IMR-90 (cell line): ENCODE measurements around the gene DYSF.

Source experiments
- BHLHE40 ChIP-seq: fragments of 150-350 bp; IDR thresholded peaks from 2 replicates; pipeline ENCODE4 v1.6.1; 2016; ENCODE audit warnings: mild to moderate bottlenecking, low read depth, low read length
- CEBPB ChIP-seq: IDR thresholded peaks from 2 replicates; pipeline ENCODE4 v1.6.1; 2012; ENCODE audit warnings: low read depth, low read length, improper control_type of control experiment
- MAFK ChIP-seq: IDR thresholded peaks from 2 replicates; pipeline ENCODE4 v1.6.1; 2012; ENCODE audit warnings: low read depth, low read length, improper control_type of control experiment
- MAZ ChIP-seq: IDR thresholded peaks from 2 replicates; pipeline ENCODE4 v1.6.1; 2012; ENCODE audit warnings: low read depth, mild to moderate bottlenecking, low read length, improper control_type of control experiment, moderate library complexity, borderline replicate concordance
- POLR2A ChIP-seq: IDR thresholded peaks from 2 replicates; pipeline ENCODE4 v1.6.1; 2012; ENCODE audit warnings: mild to moderate bottlenecking, low read depth, low read length
- RAD21 ChIP-seq: IDR thresholded peaks from 2 replicates; pipeline ENCODE4 v1.6.1; 2012; ENCODE audit warnings: low read length, improper control_type of control experiment
- TF ChIP-seq, protein P1 (sequence below): conservative IDR thresholded peaks from 2 replicates; pipeline ENCODE4 v1.5.1; 2012; ENCODE audit warnings: mild to moderate bottlenecking, low read depth, low read length, improper control_type of control experiment
- TF ChIP-seq, protein P2 (sequence below): fragments of 150-350 bp; IDR thresholded peaks from 2 replicates; pipeline ENCODE4 v1.6.1; 2016; ENCODE audit warnings: low read depth, mild to moderate bottlenecking, low read length, moderate library complexity, borderline replicate concordance

GRCh38 chr2:71563872-71564271 is 110.5 kb downstream of the DYSF start:
- TF ChIP-seq BHLHE40, result no peak
- no peak for TF ChIP-seq POLR2A
- TF ChIP-seq, protein P1, sequence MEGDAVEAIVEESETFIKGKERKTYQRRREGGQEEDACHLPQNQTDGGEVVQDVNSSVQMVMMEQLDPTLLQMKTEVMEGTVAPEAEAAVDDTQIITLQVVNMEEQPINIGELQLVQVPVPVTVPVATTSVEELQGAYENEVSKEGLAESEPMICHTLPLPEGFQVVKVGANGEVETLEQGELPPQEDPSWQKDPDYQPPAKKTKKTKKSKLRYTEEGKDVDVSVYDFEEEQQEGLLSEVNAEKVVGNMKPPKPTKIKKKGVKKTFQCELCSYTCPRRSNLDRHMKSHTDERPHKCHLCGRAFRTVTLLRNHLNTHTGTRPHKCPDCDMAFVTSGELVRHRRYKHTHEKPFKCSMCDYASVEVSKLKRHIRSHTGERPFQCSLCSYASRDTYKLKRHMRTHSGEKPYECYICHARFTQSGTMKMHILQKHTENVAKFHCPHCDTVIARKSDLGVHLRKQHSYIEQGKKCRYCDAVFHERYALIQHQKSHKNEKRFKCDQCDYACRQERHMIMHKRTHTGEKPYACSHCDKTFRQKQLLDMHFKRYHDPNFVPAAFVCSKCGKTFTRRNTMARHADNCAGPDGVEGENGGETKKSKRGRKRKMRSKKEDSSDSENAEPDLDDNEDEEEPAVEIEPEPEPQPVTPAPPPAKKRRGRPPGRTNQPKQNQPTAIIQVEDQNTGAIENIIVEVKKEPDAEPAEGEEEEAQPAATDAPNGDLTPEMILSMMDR, result no peak
- no peak for TF ChIP-seq MAZ
- TF ChIP-seq, protein P2, sequence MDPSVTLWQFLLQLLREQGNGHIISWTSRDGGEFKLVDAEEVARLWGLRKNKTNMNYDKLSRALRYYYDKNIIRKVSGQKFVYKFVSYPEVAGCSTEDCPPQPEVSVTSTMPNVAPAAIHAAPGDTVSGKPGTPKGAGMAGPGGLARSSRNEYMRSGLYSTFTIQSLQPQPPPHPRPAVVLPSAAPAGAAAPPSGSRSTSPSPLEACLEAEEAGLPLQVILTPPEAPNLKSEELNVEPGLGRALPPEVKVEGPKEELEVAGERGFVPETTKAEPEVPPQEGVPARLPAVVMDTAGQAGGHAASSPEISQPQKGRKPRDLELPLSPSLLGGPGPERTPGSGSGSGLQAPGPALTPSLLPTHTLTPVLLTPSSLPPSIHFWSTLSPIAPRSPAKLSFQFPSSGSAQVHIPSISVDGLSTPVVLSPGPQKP, result no peak
- TF ChIP-seq MAFK, result no peak
- no peak for TF ChIP-seq RAD21
- TF ChIP-seq CEBPB, result no peak
